Epithelial cell of prostate (primary cell): ENCODE results near the gene PKP1.

Source experiments
- DNase-seq: peaks from one replicate; pipeline ENCODE4 v3.0.0-alpha.2; 2011; ENCODE audit warnings: low read depth, low spot score
- H3K27ac ChIP-seq: fragments of 450-650 bp; 2 replicates; pipeline ENCODE4 v1.5.1; 2017; ENCODE audit warnings: mild to moderate bottlenecking

The PKP1 gene

GRCh38 chr1:201344206-201345080 lies 61.1 kb downstream of the PKP1 start:
- H3K27ac ChIP-seq, result peak overlapping the region; percentile 69
- no peak for DNase-seq

- DNase-seq, result no peak
- H3K27ac ChIP-seq, result peak overlapping the region; percentile 69
Measured at GRCh38 chr1:201345081-201345355, 61.7 kb downstream of the PKP1 start.

- peak overlapping the region; percentile 69 for H3K27ac ChIP-seq
- DNase-seq, result peak; percentile 24
Measured at GRCh38 chr1:201346337-201346939, 63.1 kb downstream of the PKP1 start.

- no peak for DNase-seq
- peak overlapping the region; percentile 69 for H3K27ac ChIP-seq
Measured at GRCh38 chr1:201346987-201347386, 63.7 kb downstream of the PKP1 start.

GRCh38 chr1:201347498-201348210 lies 64.3 kb downstream of the PKP1 start:
- H3K27ac ChIP-seq, result peak overlapping the region; percentile 69
- no peak for DNase-seq

- DNase-seq, result peak; percentile 24
- H3K27ac ChIP-seq, result no peak overlapping the region
Measured at GRCh38 chr1:201348211-201348566, 64.9 kb downstream of the PKP1 start.

GRCh38 chr1:201349092-201349491 lies 65.8 kb downstream of the PKP1 start:
- DNase-seq, result no peak

GRCh38 chr1:201350361-201350725 lies 67.0 kb downstream of the PKP1 start:
- DNase-seq, result no peak
- no peak overlapping the region for H3K27ac ChIP-seq

More at GRCh38 chr1:201349092-201349491, 65.8 kb downstream of the PKP1 start:
- no peak overlapping the region for H3K27ac ChIP-seq

- DNase-seq, result no peak
- H3K27ac ChIP-seq, result no peak overlapping the region
Measured at GRCh38 chr1:201350884-201351283, 67.6 kb downstream of the PKP1 start.

GRCh38 chr1:201351617-201352016 lies 68.3 kb downstream of the PKP1 start:
- H3K27ac ChIP-seq, result no peak overlapping the region
- DNase-seq, result no peak

GRCh38 chr1:201353186-201353940 lies 70.1 kb downstream of the PKP1 start:
- no peak overlapping the region for H3K27ac ChIP-seq
- no peak for DNase-seq

GRCh38 chr1:201354151-201354900 lies 71.0 kb downstream of the PKP1 start:
- H3K27ac ChIP-seq, result no peak overlapping the region
- no peak for DNase-seq

- H3K27ac ChIP-seq, result no peak overlapping the region
- no peak for DNase-seq
Measured at GRCh38 chr1:201354901-201355295, 71.6 kb downstream of the PKP1 start.

- no peak for DNase-seq
- H3K27ac ChIP-seq, result no peak overlapping the region
Measured at GRCh38 chr1:201355471-201355870, 72.2 kb downstream of the PKP1 start.

- no peak overlapping the region for H3K27ac ChIP-seq
- DNase-seq, result no peak
Measured at GRCh38 chr1:201356236-201356635, 72.9 kb downstream of the PKP1 start.

GRCh38 chr1:201356701-201357100 lies 73.4 kb downstream of the PKP1 start:
- DNase-seq, result no peak
- no peak overlapping the region for H3K27ac ChIP-seq

GRCh38 chr1:201357211-201357610 lies 73.9 kb downstream of the PKP1 start:
- no peak overlapping the region for H3K27ac ChIP-seq
- DNase-seq, result no peak

- no peak for DNase-seq
Measured at GRCh38 chr1:201357636-201358348, 74.5 kb downstream of the PKP1 start.

GRCh38 chr1:201358596-201358995 lies 75.3 kb downstream of the PKP1 start:
- no peak overlapping the region for H3K27ac ChIP-seq
- no peak for DNase-seq

More at GRCh38 chr1:201357636-201358348, 74.5 kb downstream of the PKP1 start:
- no peak overlapping the region for H3K27ac ChIP-seq
